NOMO-1 (cell line): ENCODE data around the gene PRSS50.

Experiments used
- DNase-seq, 2 experiments: peaks; one replicate each; lab custom pipeline; 2025; ENCODE audit not compliant: unreplicated experiment in 2 of 2; lab: John Stamatoyannopoulos, UW

The PRSS50 gene

GRCh38 chr3:46671541-46672348 is 45.9 kb downstream of the PRSS50 start:
- DNase-seq, result no peak

GRCh38 chr3:46670891-46671427 is 46.7 kb downstream of the PRSS50 start:
- DNase-seq, result no peak

GRCh38 chr3:46670000-46670890 is 47.4 kb downstream of the PRSS50 start:
- DNase-seq, result no peak

GRCh38 chr3:46669191-46669999 is 48.3 kb downstream of the PRSS50 start:
- no peak for DNase-seq

GRCh38 chr3:46668591-46668990 is 49.1 kb downstream of the PRSS50 start:
- DNase-seq, result no peak

GRCh38 chr3:46668116-46668515 is 49.6 kb downstream of the PRSS50 start:
- no peak for DNase-seq

- no peak for DNase-seq
Observed at GRCh38 chr3:46667657-46668056, 50.0 kb downstream of the PRSS50 start.

GRCh38 chr3:46667061-46667621 is 50.5 kb downstream of the PRSS50 start:
- DNase-seq, result no peak

- no peak for DNase-seq
Observed at GRCh38 chr3:46666453-46666845, 51.2 kb downstream of the PRSS50 start.

- no peak for DNase-seq
Observed at GRCh38 chr3:46665763-46666452, 51.8 kb downstream of the PRSS50 start.

GRCh38 chr3:46664971-46665762 is 52.5 kb downstream of the PRSS50 start:
- no peak for DNase-seq

- no peak for DNase-seq
Observed at GRCh38 chr3:46664188-46664970, 53.3 kb downstream of the PRSS50 start.

GRCh38 chr3:46663591-46664135 is 54.0 kb downstream of the PRSS50 start:
- DNase-seq, result no peak

- DNase-seq, result no peak
Observed at GRCh38 chr3:46662771-46663551, 54.7 kb downstream of the PRSS50 start.
